Peyer's patch (tissue), 4 donors: ENCODE measurements around the gene GM2A.

Experiments
- POLR2A ChIP-seq, 2 donors: fragments of 450-650 bp; IDR thresholded peaks; one replicate each; pipeline ENCODE4 v1.5.1; 2017; ENCODE audit warnings: antibody characterized with exemption in 2 of 2, mild to moderate bottlenecking in 2 of 2, moderate library complexity in 2 of 2
- TF ChIP-seq, protein P1 (sequence below), 6 experiments: fragments of 450-650 bp in 4 of 6; fragments of 200-600 bp in 2 of 6; sonication (generic) in 1 of 6; IDR thresholded peaks; one replicate each; pipeline ENCODE4 v1.5.1; 2017 to 2019; ENCODE audit warnings: antibody characterized with exemption in 6 of 6, mild to moderate bottlenecking in 3 of 6, moderate library complexity in 1 of 6

DNA sequence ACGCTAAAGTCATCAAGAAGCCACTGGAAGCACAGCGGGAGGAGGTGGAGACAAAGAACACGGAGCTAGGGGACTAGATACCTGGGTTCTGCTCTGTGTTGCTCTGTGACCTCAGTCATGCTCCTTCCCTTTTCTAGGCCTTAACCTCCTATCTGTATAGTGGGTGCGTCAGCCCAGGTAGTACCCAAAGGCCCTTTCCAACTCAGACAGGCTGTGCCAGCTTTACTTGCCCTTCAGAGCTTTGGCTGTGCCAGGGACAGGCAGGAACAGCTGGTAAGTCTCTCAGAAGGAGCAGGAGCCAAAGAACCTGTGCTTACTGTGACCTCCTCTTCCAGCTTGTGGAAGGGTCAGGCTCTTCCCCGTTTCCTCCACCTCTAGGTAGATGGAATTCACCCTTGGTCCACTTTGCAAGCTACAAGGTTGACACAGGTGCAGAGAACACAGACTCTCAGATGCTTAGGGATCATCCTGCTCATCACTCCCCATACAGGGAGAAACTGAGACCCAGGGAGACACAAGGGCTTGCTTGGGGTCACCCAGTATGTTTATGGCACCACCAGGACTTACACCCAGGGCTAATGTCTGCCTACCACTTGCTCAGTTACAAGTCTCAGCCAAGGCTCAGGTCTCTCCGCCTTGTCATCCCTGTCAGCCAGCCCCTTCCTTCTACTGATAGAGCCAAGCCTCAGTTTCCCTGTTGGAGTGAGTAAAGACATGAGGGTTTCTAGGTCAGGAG, 30.8 kb upstream of the GM2A start:
- TF ChIP-seq, protein P1, sequence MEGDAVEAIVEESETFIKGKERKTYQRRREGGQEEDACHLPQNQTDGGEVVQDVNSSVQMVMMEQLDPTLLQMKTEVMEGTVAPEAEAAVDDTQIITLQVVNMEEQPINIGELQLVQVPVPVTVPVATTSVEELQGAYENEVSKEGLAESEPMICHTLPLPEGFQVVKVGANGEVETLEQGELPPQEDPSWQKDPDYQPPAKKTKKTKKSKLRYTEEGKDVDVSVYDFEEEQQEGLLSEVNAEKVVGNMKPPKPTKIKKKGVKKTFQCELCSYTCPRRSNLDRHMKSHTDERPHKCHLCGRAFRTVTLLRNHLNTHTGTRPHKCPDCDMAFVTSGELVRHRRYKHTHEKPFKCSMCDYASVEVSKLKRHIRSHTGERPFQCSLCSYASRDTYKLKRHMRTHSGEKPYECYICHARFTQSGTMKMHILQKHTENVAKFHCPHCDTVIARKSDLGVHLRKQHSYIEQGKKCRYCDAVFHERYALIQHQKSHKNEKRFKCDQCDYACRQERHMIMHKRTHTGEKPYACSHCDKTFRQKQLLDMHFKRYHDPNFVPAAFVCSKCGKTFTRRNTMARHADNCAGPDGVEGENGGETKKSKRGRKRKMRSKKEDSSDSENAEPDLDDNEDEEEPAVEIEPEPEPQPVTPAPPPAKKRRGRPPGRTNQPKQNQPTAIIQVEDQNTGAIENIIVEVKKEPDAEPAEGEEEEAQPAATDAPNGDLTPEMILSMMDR (IDR thresholded peaks at IDR 0.05) = no peak
- TF ChIP-seq POLR2A (IDR thresholded peaks at IDR 0.05) = no peak
